Calu3 (cell line): ENCODE data around the gene STIMATE. TPM values are rescaled to one million over a fixed set of nuclear protein-coding genes. Genes with fewer than 3 reads are reported as not detected.

Source experiments
- BruUV-seq: library from RNA; stranded (reverse); fragments of 400-500 nt; replicated peaks from 2 replicates; lab custom pipeline; 2021; lab: Mats Ljungman, UMichigan
- CTCF ChIA-PET: fragments of 300-600 bp; sonication (Branson Sonifier 250); formaldehyde crosslinking; loops from one replicate; lab custom pipeline; 2022; ENCODE audit warnings: antibody characterized with exemption; lab: Charles Lee
- DNase-seq: peaks from one replicate; pipeline ENCODE4 v3.0.0; 2022
- H3K27ac Mint-ChIP-seq: one replicate; pipeline ENCODE4 v1.8.0; 2022; ENCODE audit warnings: mixed read lengths; ENCODE audit not compliant: unreplicated experiment
- H3K27me3 Mint-ChIP-seq: one replicate; pipeline ENCODE4 v1.8.0; 2022; ENCODE audit warnings: mixed read lengths; ENCODE audit not compliant: unreplicated experiment
- H3K36me3 Mint-ChIP-seq: one replicate; pipeline ENCODE4 v1.8.0; 2022; ENCODE audit warnings: mild to moderate bottlenecking, moderate library complexity, mixed read lengths; ENCODE audit not compliant: insufficient read depth, unreplicated experiment
- H3K4me1 Mint-ChIP-seq: one replicate; pipeline ENCODE4 v1.8.0; 2022; ENCODE audit warnings: mild to moderate bottlenecking, low read depth, mixed read lengths; ENCODE audit not compliant: unreplicated experiment
- H3K4me3 Mint-ChIP-seq: one replicate; pipeline ENCODE4 v1.8.0; 2022; ENCODE audit warnings: mild to moderate bottlenecking, low read depth, moderate library complexity, mixed read lengths; ENCODE audit not compliant: unreplicated experiment
- H3K9me3 Mint-ChIP-seq: one replicate; pipeline ENCODE4 v1.8.0; 2022; ENCODE audit warnings: low read depth, mixed read lengths; ENCODE audit not compliant: unreplicated experiment
- CTCF ChIP-seq: fragments of 200-600 bp; IDR thresholded peaks from one replicate; pipeline ENCODE4 v1.8.0; 2022; ENCODE audit warnings: antibody characterized with exemption; ENCODE audit not compliant: unreplicated experiment
- intact Hi-C: fragments of 100-400 bp; cut with micrococcal nuclease; formaldehyde crosslinking; loops from one replicate; pipeline ENCODE4 v1.10.0; 2022; ENCODE audit not compliant: unreplicated experiment
- total RNA-seq: library from RNA; stranded (reverse); gene quantifications from 2 replicates; pipeline ENCODE4 v1.2.3, GENCODE V29; 2022

Gene STIMATE
- total RNA-seq, 1 experiment from 2014 or later: 11.7 TPM

GRCh38 chr3:52834871-52835501, 62.4 kb downstream of the STIMATE start, which contains the start of gene MUSTN1:
Gene MUSTN1, minus strand, starts transcription at chr3:52835019. Its CDS starts 71 bp downstream, at chr3:52834948.
- no peak within 1 kb of the TSS for H3K4me3 Mint-ChIP-seq
- H3K9me3 Mint-ChIP-seq: no peaks in the 10 kb centered on the region
- H3K27ac Mint-ChIP-seq: no peak within 1 kb of the TSS
- intact Hi-C loops: no loop called here
- CTCF ChIA-PET: no interaction called here
- BruUV-seq: no TSS peak
- TF ChIP-seq CTCF: no peak
- H3K36me3 Mint-ChIP-seq: no peaks in the 10 kb centered on the region
- H3K27me3 Mint-ChIP-seq: no peaks in the 10 kb centered on the region
- DNase-seq: no peak
- peaks cover 14% of the 10 kb centered on the region for H3K4me1 Mint-ChIP-seq

- intact Hi-C loops: no loop called here
- no peak overlapping the region for H3K4me3 Mint-ChIP-seq
- TF ChIP-seq CTCF: no peak
- DNase-seq: no peak
- H3K9me3 Mint-ChIP-seq: no peaks in the 10 kb centered on the region
- CTCF ChIA-PET: no interaction called here
- H3K36me3 Mint-ChIP-seq: no peaks in the 10 kb centered on the region
- H3K27me3 Mint-ChIP-seq: no peaks in the 10 kb centered on the region
- no peak overlapping the region for H3K27ac Mint-ChIP-seq
- peaks cover 15% of the 10 kb centered on the region for H3K4me1 Mint-ChIP-seq
- no TSS peak for BruUV-seq
These were observed 64.1 kb downstream of the STIMATE start for GRCh38 chr3:52833202-52833601.

GRCh38 chr3:52831500-52832301, 65.6 kb downstream of the STIMATE start:
- peak; percentile 70 for DNase-seq
- intact Hi-C loops: no loop called here
- BruUV-seq: no TSS peak
- Mint-ChIP-seq H3K9me3 (no peaks in the 10 kb centered on the region), H3K36me3 (no peaks in the 10 kb centered on the region), H3K27me3 (no peaks in the 10 kb centered on the region), H3K27ac (no peak overlapping the region), H3K4me3 (no peak overlapping the region), H3K4me1 (peaks cover 27% of the 10 kb centered on the region)
- no peak for TF ChIP-seq CTCF
- CTCF ChIA-PET: interaction anchor here (0.9 kb wide), 1 partner anchor 11 kb away, joined by 3 read pairs; no protein-coding TSS in a partner anchor

GRCh38 chr3:52830535-52831258, 66.7 kb downstream of the STIMATE start, which contains the start of gene ITIH4:
Gene ITIH4, minus strand, starts transcription at chr3:52830672. Its CDS starts 30 bp downstream, at chr3:52830642.
- no TSS peak for BruUV-seq
- no peak for TF ChIP-seq CTCF
- Mint-ChIP-seq H3K4me3 (no peak within 1 kb of the TSS), H3K4me1 (peaks cover 27% of the 10 kb centered on the region), H3K27me3 (no peaks in the 10 kb centered on the region), H3K27ac (no peak within 1 kb of the TSS), H3K36me3 (no peaks in the 10 kb centered on the region), H3K9me3 (no peaks in the 10 kb centered on the region)
- no peak for DNase-seq
- CTCF ChIA-PET: interaction anchor here (0.9 kb wide), 1 partner anchor 10 kb away, joined by 3 read pairs; no protein-coding TSS in a partner anchor
- intact Hi-C loops: no loop called here
